HG03095 (cell line): ENCODE measurements around the gene PDK2.

Source experiments
- ATAC-seq: cut with Tn5 transposase; IDR thresholded peaks from one replicate; pipeline ENCODE4 v1.9.1; 2021; ENCODE audit warnings: moderate library complexity; ENCODE audit not compliant: unreplicated experiment

PDK2 gene

DNA sequence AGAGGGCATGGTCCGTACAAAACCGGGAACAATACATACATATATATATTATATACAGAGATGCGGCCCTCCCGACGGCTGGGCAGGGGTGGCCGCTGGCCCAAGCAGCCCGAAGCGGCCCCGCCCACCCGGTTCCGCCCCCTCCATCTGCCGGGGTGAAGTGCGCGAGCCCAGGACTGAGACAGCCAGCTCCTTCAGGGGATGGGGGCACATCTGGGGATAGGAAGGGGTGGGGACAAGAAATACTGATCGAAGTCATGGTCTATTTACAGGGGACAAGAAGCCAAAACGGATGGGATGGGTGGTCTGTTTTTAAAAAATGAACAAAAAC, 38.6 kb downstream of the PDK2 start:
- no peak for ATAC-seq

DNA sequence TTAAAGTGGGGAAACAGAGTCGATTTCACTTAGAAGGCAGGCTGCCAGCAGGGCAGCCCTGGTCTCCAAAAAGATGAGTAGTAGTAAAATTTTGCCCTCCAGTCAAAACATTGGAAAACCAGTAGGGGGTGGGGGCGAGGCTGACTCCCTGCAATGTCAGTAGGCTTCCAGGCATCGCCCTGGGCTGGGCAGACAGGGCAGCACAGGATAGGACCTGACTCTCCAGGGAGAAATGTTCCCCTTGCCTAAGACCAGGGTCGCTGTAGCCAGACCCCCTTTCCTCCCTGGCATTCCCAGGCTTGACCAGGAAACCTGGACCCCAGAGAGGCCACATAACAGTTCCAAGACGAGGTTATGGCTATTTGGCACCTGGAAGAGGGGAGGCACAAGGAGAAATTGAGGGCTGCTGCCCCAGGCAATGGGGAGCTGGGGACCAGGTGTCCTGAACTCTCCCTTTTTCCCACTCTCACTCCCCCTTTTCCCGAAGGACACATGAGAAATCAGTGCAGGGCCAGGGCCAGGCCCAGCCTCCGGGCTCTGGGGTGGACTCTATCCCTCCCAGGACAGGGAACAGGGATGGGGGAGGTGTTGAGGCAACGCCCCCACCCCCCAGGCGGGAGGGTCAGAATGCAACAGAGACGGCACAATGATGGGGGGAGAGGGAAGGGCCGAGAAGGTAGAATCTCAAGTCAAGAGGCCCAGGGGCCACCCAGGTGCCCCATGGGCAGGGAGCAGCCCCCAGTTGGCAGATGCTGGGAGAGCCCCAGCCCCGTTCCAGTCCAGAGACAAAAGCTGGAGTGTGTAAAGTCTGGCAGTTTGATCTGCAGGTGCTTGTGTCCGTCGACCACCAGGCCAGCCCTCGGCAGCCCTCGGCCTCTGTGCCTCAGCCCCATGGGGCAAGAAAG, 39.3 kb downstream of the PDK2 start:
- no peak for ATAC-seq

DNA sequence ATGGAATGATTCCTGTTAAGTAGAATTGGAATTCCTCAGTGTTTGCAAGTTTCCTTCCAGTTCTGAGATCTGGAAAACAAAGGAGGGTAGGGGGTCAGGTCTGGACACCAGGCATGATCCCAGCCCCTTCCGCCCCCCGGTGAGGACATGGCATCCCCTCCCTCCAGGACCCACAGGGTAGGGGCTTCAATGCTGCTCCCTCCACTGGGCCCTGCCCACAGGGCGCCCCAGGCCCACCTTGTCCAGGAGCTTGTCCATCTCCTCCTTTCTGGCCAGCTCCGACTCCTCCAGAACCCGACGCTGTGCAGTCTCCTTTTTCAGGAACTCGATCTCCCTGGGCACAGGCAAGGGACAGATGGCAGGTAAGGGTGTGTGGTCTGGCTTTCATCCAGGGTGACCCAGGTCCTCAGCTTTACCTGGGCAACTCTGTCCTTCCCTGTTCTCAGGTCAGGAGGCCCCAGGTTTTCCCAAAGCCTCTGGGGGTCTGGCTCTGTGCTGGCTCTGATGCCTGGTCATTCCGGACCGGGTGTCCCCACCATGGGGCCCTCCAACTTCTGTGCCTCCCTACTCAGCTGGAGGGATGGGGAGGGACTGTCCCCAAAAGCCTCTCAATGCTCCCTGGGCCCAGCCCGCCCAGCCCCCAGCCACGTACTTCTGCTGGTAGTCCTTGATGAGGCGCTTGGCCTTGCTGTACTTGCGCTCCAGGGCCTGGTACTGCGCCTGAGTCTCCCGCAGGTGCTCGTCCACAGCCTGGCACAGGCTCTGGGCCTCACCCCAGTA, 40.4 kb downstream of the PDK2 start:
- no peak for ATAC-seq

DNA sequence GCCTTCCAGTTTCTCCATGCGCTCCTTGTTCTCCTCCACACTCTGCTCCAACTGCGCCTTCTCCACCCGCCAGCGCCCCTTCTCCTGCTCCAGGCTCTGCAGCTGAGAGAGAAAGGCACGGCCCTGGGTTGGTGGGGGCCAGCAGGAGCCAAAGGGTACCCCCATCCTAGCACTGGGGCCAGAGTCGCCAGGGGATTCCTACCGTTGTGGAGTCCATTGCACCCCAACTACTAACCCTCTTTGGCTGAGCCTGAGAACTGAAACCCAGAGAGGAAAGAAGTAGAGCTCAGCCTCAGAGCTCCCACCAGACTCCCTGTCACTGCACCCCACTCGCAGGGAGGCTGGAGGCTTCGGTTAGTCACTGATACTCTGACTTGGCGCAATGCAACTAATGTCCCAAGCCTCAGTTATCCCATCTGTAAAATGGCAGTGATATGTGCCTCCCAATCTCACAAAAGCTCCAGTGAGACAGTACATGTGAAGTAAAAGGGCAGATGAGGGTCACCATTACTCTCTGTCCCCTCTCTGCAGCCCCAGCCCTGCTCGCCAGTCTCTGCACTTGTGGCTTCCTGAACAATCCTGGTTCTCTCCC, 41.0 kb downstream of the PDK2 start:
- ATAC-seq: no peak

DNA sequence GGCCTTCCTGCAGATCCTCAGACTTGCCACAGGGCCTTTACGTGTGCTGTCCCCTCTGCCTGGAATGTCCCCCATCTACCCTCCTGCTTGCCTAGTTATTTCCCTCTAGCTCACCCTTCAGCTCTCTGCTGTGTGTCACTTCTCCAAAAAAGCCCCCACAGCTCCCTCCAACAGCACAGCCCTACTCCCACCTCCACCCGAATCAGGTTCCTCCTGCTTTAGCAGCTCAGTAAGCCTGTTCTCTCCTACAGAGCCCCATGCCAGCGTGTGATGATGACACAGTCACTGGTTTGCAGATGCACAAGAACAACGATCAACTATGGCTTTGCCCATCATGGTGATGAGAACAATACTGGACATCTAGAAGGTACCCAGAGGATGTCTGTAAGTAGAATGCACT, 41.9 kb downstream of the PDK2 start:
- ATAC-seq: no peak

DNA sequence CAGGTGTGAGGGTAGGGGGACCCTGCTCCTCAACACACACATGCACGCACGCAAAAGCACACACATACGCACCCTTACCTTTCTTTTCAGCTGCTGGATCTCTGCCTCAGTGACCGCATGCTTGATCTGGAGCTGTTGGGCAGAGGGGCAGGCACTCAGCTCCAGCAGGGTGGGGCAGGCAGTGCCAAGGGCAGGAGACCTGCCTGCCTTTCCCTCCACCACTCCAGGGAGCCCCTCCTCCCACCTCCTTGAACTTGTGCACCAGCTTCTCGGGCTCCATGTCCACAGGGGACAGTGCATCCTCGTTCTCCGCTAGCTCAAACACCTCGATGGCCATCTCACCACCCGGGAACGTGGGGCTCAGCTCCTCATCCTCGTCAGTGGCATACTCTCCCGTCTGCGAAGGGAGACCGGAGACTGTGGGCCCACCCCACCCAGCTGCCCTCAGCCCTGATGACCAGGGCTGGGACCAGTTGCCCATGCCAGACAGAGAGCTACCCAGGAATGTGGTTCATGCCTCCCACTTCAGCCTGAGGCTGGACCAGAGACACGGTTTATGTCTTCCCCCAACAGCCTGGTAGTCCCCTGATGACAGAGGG, 44.1 kb downstream of the PDK2 start:
- ATAC-seq: no peak

DNA sequence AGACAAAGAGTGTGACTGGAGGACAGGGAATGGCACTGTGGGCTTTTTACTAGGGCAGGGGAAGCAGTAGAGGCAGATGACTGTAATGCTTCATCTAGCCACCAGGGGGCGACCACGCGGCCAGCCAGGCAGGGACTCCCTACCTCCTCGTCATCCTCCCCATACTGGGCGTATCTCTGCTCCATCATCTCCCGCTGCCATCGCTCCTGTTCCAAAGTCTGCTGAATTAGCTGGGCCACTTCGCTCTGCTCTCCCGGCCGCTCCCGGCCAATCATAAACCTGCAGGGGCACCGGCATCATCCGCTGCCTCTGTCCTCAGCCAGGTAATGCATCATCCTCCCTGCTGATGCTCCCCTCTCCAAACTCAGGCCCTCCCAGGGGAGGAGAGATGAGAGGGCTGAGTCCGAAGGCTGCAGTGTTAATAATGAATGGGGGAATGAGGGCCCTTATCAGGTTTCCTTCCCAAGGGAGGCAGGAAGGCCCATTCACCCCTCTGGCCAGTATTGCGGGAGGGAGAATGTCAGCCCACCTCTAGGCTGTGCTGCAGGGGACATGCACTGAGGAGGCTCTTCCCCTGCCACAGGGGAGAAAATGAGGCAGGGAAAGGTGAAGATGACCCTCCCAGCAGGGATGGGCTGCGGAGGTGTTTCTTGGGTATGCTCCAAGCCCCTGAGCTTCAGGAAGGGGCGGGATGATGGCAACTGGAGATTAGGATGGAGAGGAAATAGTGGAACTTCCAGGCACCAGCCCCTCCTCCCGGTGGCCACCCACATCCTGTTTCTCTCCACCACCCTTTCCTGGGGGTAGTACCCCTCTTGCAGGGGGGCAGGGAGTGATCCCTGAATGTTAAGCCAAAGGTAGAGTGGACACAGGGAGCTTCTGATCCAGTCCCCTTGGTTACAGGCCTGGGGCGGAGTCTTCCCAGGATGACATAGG, 45.1 kb downstream of the PDK2 start:
- ATAC-seq: no peak

DNA sequence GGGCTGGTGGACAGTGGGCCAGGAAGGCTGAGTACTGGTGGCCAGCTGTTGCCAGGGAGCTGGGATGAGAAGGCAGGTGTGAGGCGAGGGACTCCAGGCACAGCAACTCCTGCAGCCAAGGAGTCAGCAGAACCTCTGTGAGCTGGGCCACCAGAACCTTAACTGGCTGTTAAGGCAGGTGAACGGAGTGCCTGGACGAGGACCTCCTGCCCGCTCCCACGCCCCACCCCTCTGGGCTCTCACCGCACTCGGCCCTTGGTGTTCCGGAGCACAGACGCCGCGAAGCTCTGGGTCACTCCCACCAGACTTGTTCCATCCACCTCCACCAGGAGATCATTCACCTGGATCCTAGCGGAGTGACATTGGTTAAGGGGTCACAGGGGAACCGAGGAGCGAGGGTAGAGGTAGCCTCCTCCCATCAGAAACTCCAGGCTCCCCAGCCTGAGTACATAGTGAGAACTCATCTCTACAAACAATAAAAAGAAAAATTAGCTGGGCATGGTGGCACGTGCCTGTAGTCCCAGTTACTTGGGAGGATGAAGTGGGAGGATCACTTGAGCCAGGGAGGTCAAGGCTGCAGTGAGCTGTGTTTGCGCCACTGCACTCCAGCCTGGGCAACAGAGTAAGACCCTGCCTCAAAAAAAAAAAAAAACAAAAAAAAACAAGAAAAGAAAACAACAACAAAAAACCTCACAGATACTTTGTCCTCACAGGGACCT, 46.0 kb downstream of the PDK2 start:
- no peak for ATAC-seq

DNA sequence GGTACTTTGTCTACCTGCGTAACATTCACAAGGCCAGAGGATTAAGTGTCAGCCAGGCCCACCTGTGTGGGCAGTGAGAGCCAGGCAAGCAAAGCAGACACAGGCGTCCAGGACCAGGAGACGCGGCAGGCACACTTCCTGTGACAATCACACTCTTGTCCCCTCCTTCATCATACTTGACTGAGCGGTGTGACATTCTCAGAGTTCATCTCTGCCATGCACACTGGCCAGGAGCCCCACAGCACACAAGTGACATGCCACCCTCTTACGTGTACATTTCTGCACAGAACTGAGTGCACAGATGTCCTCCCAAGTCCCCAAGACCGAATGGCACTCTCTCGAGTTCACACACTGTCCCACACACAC, 46.6 kb downstream of the PDK2 start:
- ATAC-seq: no peak

DNA sequence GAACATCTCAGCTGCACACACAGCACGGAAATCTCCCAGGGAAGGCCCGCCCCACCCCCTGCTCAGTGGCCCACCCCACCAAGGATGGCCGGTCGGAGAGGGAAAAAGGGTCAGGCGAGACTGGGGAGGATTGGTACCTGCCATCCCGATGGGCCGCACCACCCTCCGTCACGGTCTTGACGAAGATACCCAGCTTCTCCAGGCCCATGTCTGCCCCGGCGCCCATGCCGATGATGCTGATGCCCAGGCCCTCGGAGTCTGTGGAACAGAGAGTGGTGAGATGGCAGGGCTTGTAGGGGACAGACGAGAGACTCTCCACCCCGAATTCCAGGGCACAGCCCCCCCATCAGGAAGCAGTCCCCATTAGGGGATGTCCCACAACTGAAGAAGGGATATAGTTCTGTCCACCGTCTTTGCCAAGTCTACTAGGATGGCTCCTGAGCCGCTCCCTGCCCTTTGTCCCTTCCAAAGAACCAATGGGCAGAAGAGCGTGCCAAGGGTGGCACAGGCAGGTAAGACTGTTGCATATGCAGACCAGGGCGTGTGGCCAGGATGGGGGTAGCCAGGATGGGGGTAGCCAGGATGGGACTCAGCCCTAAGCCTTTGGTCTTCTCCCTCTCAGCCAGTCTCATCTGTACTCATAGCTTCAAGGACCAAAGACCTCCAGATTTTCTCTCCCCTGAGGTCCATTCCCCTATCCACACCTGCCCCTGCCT, 48.5 kb downstream of the PDK2 start:
- no peak for ATAC-seq

DNA sequence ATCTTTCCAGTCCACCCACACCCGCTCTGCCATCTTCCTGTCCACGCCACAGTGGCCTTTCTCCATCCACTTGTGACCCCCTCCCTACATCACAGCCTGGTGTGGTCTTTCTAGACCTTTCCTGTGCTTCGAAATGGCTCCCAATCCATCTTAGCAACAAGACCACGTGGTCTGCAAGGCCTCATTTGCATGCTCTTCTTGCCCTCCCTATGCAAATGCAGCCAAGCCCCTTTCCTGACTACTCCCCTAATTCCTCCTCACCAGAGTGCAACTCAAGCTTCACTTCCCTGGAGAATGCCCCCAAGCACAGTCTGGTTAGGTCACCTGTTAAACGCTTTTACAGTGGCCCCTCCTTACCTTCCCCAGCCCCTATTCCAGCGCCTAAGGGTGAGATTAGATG, 49.2 kb downstream of the PDK2 start:
- no peak for ATAC-seq

DNA sequence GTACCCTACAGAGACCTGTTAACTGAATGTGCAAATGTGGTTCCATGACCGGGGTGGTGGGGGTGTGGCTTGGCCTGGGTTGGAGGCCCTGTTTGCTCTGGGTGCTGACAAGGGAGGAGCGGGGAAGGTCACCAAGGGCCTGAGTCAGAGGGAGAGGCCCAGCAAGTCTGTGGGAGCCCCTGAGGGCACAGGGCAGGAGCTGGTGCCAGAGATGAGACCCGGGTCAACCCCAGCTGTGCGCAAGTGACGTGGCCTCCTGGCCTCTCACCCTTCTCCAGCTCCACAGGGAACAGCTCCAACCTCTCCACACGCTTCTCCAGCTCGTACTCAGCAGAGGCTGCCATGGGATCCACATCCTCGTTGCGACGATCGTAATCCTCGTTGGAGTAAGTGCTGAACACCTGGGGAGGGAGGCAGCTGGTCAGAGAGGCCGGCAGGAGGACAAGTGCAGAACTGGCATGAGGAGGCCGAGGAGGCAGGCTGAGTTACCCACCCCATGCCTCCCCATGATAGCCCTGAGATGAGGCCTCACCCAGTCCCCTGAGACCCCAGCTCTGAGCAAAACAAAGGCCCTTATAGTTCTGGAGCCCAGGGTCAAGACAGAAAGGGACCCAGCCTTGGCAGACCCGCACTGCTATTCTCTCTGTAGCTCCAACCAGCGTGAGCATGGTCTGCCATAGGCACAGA, 49.8 kb downstream of the PDK2 start:
- ATAC-seq: no peak

DNA sequence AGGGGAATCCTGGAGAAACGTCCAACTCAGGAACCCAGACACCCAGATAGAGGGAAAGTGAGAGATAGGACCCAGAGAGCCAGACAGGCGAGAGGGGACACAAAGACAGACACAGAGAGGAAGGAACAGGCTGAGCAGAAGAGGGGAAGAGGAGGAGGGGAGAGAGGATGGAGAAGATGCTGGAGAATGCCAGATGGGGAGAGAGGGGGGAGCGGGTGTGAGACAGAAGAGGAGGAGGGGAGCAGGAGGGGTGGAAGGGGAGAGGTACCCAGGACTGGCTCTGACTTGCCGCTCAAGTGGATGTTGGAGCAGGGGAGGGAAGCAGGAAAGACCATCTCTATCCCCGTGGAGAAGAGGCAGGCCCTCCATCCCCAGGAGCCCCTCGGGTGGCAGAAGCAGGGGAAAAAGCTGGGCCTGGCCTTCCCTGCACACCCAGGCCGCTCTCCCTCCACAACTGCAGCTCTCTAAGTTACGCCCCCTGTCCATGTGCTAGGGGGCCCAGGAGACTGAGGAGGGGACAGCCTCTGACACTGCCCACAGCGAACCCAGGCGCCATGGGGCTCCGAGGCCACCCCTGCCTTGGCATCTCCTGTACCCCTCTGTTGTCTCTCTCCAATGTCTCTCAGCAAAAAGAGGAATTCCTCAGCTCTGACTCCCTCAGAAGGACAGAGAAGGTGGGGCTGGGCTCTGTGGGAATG, 50.5 kb downstream of the PDK2 start:
- no peak for ATAC-seq

DNA sequence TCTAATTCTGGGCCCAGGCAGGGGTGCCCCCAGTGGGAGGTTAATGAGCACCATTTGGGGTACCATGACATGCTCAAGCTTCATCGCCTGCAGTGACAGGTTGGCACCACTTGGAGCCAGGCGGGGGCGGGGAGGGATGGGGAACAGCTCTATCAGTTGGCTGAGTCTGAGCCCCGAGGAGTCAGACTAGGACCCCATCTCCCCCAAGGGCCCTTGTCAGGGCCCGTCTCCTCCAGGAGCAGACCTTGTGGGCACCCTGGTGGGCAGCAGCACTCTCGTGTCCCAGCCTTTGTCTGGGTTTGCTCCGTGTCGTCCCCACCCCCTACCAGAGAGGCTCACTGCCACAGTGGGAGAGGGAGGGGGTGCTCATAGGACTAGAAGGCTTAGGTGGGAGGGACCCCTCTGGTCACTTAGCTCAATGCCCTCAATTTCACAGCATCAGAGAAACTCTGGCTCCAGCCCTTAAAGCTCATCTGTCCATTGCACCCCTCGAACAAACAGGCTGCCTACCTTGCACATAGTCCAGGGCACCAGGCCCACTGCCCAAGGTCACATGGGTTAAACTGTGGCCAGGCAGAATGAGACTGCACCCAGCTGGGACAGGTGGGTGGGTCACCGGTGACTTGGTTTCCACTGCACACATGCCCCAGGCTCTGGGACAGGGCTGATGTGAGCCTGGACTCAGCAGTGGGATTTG, 51.2 kb downstream of the PDK2 start:
- ATAC-seq: no peak

DNA sequence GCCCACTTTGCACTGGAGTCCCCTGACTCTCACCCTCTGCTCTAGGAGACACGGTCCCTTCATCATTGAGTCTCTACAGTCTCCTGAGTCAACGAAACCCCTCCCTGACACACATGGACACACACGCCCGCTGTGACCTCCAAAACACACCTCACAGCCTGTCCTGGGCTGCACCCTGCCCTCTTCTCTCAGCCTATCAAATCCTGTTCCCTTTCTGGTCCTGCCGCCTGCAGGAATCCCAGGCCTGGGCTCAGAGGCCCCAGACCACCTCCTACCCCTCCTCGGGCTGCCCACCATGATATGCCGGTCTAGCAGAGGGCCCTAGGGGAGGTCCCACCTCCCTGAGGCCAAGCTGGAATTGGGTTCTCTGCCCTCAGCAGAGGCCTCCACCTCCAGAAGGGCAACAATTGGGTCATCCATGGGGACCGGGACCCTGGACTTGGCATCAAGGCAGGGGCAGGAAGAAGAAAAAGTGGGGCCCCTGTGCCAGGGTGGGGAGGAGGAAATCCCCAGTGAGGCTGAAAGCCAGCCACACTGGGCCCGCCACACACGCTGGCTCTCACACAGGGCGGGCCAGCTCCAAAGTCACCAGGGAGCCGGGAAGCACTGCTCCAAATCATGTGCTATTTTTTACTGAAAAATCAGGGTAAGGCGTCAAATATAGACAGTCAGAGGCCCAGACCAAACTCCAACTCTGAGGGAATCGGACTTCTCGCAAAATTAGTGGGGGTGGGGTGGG, 51.9 kb downstream of the PDK2 start:
- ATAC-seq: no peak

DNA sequence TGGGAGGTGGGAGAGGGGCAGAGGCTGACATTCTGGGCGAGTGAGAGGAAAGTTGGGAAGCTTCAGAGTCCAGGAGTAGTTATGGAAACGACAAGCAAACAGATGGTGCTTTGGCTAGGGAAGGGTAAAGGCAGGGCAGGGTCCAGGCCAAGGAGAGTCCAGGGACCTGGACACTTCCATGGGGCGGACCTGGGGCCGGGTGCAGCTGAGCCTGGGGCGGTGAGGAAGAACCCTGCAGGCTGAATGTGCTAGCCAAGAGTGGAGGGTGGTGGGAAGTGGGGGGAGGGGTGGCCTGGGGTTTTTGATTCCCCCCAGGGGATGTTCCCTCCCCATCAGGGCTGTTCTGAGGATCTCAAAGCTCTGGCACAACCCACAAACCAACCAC, 52.7 kb downstream of the PDK2 start:
- no peak for ATAC-seq
